HCEC 1CT (cell line): Measurements from ENCODE around the gene RTKN.
A peak's percentile ranks its signal among the peaks of the same experiment; 100 is the strongest.
"Not testable (repeated sequence)": the region's sequence is repeated elsewhere in the genome, so short reads cannot be mapped to it uniquely, and the experiment has no call there.

ENCODE experiments used
- DNase-seq: peaks from one replicate; pipeline ENCODE4 v3.0.0-alpha.2; 2017

The RTKN gene

GRCh38 chr2:74461187-74462053 is 19.7 kb upstream of the RTKN start:
- no peak for DNase-seq

- DNase-seq: not testable (repeated sequence)
These were observed 18.4 kb upstream of the RTKN start for GRCh38 chr2:74460187-74460586.

- DNase-seq: not testable (repeated sequence)
These were observed 17.9 kb upstream of the RTKN start for GRCh38 chr2:74459503-74460118.

- no peak for DNase-seq
These were observed 17.2 kb upstream of the RTKN start for GRCh38 chr2:74458938-74459363.

- DNase-seq: peak; percentile 100
These were observed 16.6 kb upstream of the RTKN start, which contains the start of gene WBP1 for GRCh38 chr2:74458132-74458937. Gene WBP1, plus strand, starts transcription at chr2:74458438. Its CDS starts 165 bp downstream, at chr2:74458603.

GRCh38 chr2:74457549-74458131 is 15.9 kb upstream of the RTKN start:
- DNase-seq: no peak

- peak; percentile 30 for DNase-seq
These were observed 15.4 kb upstream of the RTKN start for GRCh38 chr2:74457129-74457548.

- DNase-seq: peak; percentile 98
These were observed 13.1 kb upstream of the RTKN start, which contains the start of gene INO80B for GRCh38 chr2:74454654-74455511. Gene INO80B, plus strand, starts transcription at chr2:74455087. Its CDS starts 30 bp downstream, at chr2:74455117.

GRCh38 chr2:74450570-74451190 is 8.9 kb upstream of the RTKN start:
- no peak for DNase-seq

- peak; percentile 54 for DNase-seq
These were observed 7.0 kb upstream of the RTKN start for GRCh38 chr2:74448771-74449170.

GRCh38 chr2:74447230-74447999 is 5.7 kb upstream of the RTKN start:
- DNase-seq: no peak

GRCh38 chr2:74444498-74445318 is 3.0 kb upstream of the RTKN start:
- DNase-seq: no peak

GRCh38 chr2:74442483-74443297 is 953 bp upstream of the RTKN start:
- not testable (repeated sequence) for DNase-seq

- DNase-seq: no peak
These were observed 507 bp downstream of the RTKN start for GRCh38 chr2:74441170-74441689.

- DNase-seq: peak; percentile 80
These were observed 1.2 kb downstream of the RTKN start for GRCh38 chr2:74440378-74441169.

GRCh38 chr2:74439803-74440377 is 1.8 kb downstream of the RTKN start:
- DNase-seq: peak; percentile 51

GRCh38 chr2:74439373-74439772 is 2.4 kb downstream of the RTKN start:
- no peak for DNase-seq
